ENCODE measurements around the gene KIF21A. TPM values are rescaled to one million over a fixed set of nuclear protein-coding genes. Genes with fewer than 3 reads are reported as not detected.
"Not testable (repeated sequence)": the region's sequence is repeated elsewhere in the genome, so short reads cannot be mapped to it uniquely, and the experiment has no call there.

KIF21A gene
- total RNA-seq, 2 experiments from 2014 or later = 13.0 to 13.1 TPM

DNA sequence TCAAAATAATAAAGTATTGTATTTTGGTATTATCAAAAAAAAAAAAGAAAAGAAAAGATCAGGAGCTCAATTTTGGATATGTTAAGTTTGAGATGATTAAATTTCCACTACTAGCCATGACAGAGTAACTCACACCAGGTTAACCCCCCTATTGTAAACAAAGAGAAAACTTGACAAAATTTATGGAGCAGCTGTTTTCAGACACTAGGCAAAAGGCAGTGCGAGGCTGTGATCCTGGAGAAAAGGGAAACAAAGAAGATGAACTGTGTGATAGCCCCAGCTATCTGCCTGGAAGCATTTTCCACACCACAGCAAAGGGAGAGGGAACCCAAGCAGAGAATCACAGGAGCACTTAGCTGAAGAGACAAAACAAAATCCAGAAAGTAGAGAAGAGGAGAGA is 145.0 kb downstream of the KIF21A start:
- CTCF ChIA-PET = interaction anchor here (0.6 kb wide), 1 partner anchor 181 kb away, joined by 3 read pairs; no protein-coding TSS in a partner anchor
- POLR2A ChIA-PET = interaction anchor here (0.6 kb wide), 1 partner anchor 109 kb away, joined by 3 read pairs; no protein-coding TSS in a partner anchor
- Mint-ChIP-seq H3K9me3 (no peaks in the 10 kb centered on the region), H3K4me1 (no peaks in the 10 kb centered on the region), H3K4me3 (no peak overlapping the region), H3K36me3 (ENCODE audit: low read depth) (peaks cover 2% of the 10 kb centered on the region), H3K27ac (no peak overlapping the region), H3K27me3 (no peaks in the 10 kb centered on the region)
- DNase-seq = no peak

DNA sequence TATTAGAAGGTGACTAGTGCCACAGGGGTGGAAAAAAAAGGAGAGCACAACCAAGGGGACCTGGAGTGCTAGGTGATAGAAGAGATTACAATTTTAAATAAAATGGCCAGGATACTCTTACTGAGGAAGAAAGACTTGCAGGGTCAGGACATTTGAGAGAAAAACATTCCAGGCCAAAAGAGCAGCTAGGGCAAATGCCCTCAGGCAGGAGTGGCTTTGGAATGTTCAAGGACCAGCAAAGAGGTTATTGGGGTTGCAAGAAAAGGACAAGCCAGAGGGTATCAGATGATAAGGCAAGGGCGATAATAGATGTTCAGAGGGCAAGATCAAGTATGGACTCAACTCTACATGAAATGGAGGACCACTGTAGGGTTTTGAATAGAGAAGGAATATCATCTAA is 146.4 kb downstream of the KIF21A start:
- Mint-ChIP-seq H3K27ac (no peak overlapping the region), H3K4me1 (no peaks in the 10 kb centered on the region), H3K27me3 (no peaks in the 10 kb centered on the region), H3K9me3 (no peaks in the 10 kb centered on the region), H3K36me3 (ENCODE audit: low read depth) (peaks cover 2% of the 10 kb centered on the region), H3K4me3 (no peak overlapping the region)
- ChIA-PET POLR2A (no interaction called here), CTCF (no interaction called here)
- no peak for DNase-seq

DNA sequence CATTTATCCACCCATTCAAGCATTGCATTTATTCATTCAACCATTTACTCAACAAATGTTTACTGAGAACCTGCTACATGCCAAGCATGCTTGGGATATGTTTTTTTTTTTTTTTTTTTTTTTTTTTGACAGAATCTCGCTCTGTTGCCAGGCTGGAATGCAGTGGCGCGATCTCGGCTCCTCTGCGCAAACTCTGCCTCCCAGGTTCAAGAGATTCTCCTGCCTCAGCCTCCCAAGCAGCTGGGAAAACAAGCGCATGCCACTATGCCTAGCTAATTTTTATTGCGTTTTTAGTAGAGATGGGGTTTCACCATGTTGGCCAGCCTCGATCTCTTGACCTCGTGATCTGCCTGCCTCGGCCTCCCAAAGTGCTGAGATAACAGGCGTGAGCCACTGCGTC is 147.3 kb downstream of the KIF21A start:
- H3K4me1 Mint-ChIP-seq; DNase-seq; H3K4me3 Mint-ChIP-seq; H3K27me3 Mint-ChIP-seq; POLR2A ChIA-PET; H3K9me3 Mint-ChIP-seq; H3K36me3 Mint-ChIP-seq (ENCODE audit: low read depth); H3K27ac Mint-ChIP-seq: not testable (repeated sequence)
- CTCF ChIA-PET = interaction anchor here (0.7 kb wide), 1 partner anchor 9 kb away, joined by 4 read pairs; no protein-coding TSS in a partner anchor

DNA sequence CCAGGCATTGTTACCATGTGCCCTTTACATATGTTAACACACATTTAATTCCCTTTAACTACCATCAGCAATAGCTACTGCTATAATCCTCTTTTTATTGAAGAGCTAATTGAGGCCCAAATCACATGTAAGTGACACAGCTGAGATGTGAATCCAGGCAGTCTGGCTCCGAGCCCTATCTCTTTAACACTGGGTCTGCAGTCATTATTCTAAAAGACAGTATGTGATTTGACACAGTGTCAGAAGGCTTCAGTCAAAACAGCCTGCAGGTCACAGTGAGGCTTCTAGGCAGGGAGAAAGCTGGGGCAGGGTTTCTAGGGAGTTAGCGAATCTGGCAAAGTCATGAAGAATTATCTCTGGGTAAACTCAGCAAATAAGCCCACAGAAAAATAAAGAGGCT is 148.2 kb downstream of the KIF21A start:
- Mint-ChIP-seq H3K27me3 (no peaks in the 10 kb centered on the region), H3K27ac (no peak overlapping the region), H3K36me3 (ENCODE audit: low read depth) (peaks cover 2% of the 10 kb centered on the region), H3K9me3 (no peaks in the 10 kb centered on the region), H3K4me3 (no peak overlapping the region), H3K4me1 (no peaks in the 10 kb centered on the region)
- ChIA-PET CTCF (no interaction called here), POLR2A (no interaction called here)
- no peak for DNase-seq

DNA sequence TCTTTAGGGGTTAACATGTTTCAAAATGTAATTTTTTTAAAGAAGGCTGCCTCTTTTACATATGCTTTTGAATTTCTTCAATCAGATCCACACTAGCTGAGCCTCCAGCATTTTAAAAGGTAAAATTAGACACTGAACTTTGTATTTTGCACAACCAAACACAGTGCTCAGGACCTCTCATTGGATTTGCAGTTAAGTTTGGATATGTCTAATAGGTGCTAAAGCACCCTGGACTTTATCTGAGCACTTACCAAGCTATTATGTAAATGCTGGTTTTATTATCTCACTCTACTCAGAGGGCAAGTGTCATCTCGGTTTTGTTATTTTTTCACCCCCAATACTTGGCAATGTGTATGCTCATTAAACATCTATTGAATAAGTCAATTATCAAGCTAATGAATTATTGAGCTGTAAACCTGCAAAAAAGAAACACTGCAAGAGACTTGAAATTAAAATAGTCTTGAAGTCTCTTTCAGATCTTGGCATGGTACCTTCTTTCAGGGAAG is 150.7 kb downstream of the KIF21A start:
- Mint-ChIP-seq H3K4me3 (no peak overlapping the region), H3K27ac (no peak overlapping the region), H3K27me3 (peaks cover 2% of the 10 kb centered on the region), H3K9me3 (no peaks in the 10 kb centered on the region), H3K36me3 (ENCODE audit: low read depth) (peaks cover 2% of the 10 kb centered on the region), H3K4me1 (no peaks in the 10 kb centered on the region)
- POLR2A ChIA-PET = no interaction called here
- CTCF ChIA-PET = no interaction called here
- DNase-seq = no peak

DNA sequence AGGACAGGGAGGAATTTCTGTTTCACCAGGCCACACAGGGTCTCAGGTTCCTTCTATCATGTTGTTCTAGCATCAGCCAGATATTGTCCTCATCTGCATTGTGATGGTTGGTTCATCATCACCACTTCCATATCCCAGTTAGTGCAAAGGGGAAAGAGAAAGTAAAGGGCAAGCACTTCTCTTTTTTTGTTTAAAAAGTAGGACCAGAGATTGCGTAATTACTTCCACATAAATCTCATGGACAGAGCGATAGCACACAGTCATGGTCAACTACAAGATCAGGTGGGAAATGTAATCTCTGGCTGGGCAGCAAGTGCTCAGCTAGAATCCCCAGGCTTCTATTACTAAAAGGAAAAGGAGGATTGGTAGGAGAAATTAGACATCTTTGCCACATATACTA is 155.1 kb downstream of the KIF21A start:
- POLR2A ChIA-PET = no interaction called here

DNA sequence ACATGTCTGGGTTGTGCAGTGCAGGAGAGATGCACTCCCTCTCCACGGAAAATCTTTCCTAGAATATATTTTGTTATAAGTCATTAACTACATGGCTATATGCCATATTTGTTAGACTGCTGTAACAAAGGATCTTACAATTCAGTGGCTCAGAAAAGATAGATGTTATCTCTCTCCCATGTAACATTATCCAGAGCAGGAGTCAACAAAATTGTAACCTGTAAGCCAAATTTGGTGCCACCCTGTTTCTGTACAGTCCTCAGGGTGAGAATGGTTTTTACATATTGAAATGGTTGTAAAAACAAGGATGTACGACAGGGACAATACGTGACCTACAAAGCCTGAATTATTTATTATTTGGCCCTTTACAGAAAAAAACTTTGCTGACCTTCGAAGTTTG is 155.5 kb downstream of the KIF21A start:
- no peak for DNase-seq
- no peaks in the 10 kb centered on the region for H3K9me3 Mint-ChIP-seq
- H3K36me3 Mint-ChIP-seq (ENCODE audit: low read depth) = no peaks in the 10 kb centered on the region
- ChIA-PET CTCF (interaction anchor here (0.6 kb wide), 1 partner anchor 8 kb away, joined by 4 read pairs; no protein-coding TSS in a partner anchor), POLR2A (no interaction called here)
- no peaks in the 10 kb centered on the region for H3K4me1 Mint-ChIP-seq
- H3K27ac Mint-ChIP-seq = no peak overlapping the region
- no peak overlapping the region for H3K4me3 Mint-ChIP-seq
- H3K27me3 Mint-ChIP-seq = peaks cover 2% of the 10 kb centered on the region

More for the DNA sequence above, 155.1 kb downstream of the KIF21A start:
- no peak overlapping the region for H3K27ac Mint-ChIP-seq
- no peak for DNase-seq
- H3K4me1 Mint-ChIP-seq = no peaks in the 10 kb centered on the region
- H3K4me3 Mint-ChIP-seq = no peak overlapping the region
- peaks cover 2% of the 10 kb centered on the region for H3K27me3 Mint-ChIP-seq
- no peaks in the 10 kb centered on the region for H3K36me3 Mint-ChIP-seq (ENCODE audit: low read depth)
- no peaks in the 10 kb centered on the region for H3K9me3 Mint-ChIP-seq
- CTCF ChIA-PET = no interaction called here

DNA sequence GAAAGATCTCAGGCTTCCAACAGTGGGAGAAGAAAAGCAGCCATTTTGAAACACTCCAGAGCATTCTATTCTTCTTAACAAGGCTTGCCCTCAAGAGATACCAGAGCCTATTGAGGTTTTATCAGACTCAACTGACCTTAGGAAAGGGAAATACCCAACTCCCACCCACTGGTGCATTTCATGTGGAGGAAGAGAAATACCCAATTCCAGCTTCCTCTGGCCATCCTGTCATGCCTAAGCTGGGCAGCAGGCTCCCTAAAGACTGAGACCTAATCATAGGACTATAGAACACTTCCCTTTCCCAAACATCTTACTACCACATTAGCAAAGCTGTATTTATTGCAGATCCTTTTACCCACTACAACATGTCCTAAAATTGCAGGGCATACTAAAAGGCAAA is 164.5 kb downstream of the KIF21A start:
- ChIA-PET CTCF (no interaction called here), POLR2A (no interaction called here)
- H3K27ac Mint-ChIP-seq = no peak overlapping the region
- DNase-seq = no peak
- H3K27me3 Mint-ChIP-seq = peaks cover 6% of the 10 kb centered on the region
- peaks cover 3% of the 10 kb centered on the region for H3K4me1 Mint-ChIP-seq
- no peaks in the 10 kb centered on the region for H3K9me3 Mint-ChIP-seq
- H3K4me3 Mint-ChIP-seq = no peak overlapping the region
- H3K36me3 Mint-ChIP-seq (ENCODE audit: low read depth) = no peaks in the 10 kb centered on the region

DNA sequence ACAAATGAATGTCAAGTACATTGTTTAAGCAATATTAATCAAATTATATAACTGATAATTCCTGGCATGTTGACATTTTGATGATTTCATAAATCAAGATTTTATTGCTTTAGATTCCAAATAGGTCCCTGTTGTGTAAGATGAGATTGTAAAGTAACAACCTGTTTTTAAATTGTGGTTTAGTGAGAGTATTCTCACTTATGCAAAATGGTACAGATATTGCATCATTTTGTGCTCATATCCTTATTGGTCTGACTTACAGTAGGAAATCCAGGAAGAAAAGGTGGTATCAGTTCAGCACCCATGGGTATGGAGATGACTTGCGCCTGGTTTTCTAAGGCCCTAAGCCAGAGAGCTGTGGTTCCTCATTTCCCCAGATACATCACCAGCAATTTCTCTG is 165.5 kb downstream of the KIF21A start:
- H3K36me3 Mint-ChIP-seq (ENCODE audit: low read depth) = no peaks in the 10 kb centered on the region
- CTCF ChIA-PET = no interaction called here
- H3K27me3 Mint-ChIP-seq = peaks cover 6% of the 10 kb centered on the region
- DNase-seq = no peak
- no peak overlapping the region for H3K4me3 Mint-ChIP-seq
- no peaks in the 10 kb centered on the region for H3K9me3 Mint-ChIP-seq
- peaks cover 3% of the 10 kb centered on the region for H3K4me1 Mint-ChIP-seq
- POLR2A ChIA-PET = no interaction called here
- no peak overlapping the region for H3K27ac Mint-ChIP-seq

DNA sequence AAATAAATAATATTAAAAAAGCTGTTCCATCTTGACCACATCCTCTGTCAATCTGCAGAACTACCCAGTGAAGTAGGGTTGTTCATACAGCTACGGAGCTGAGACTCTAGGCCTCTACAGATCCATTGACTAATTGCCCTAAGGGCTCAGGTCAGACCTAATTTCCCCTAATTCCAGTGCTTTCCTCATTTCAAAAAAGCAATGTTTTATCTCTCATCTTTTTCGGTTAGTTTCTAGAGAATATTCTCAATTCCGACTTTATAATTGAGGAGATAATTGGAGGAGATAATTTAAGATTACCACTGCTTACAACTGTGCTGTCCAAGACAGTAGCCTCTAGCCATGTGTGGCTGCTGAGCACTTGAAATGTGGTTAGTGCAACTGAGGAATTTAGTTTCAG is 167.1 kb downstream of the KIF21A start:
- H3K27me3 Mint-ChIP-seq = peaks cover 6% of the 10 kb centered on the region
- H3K4me1 Mint-ChIP-seq = peaks cover 3% of the 10 kb centered on the region
- CTCF ChIA-PET = no interaction called here
- H3K27ac Mint-ChIP-seq = no peak overlapping the region
- no peaks in the 10 kb centered on the region for H3K9me3 Mint-ChIP-seq
- DNase-seq = no peak
- no peaks in the 10 kb centered on the region for H3K36me3 Mint-ChIP-seq (ENCODE audit: low read depth)
- POLR2A ChIA-PET = no interaction called here
- H3K4me3 Mint-ChIP-seq = no peak overlapping the region

DNA sequence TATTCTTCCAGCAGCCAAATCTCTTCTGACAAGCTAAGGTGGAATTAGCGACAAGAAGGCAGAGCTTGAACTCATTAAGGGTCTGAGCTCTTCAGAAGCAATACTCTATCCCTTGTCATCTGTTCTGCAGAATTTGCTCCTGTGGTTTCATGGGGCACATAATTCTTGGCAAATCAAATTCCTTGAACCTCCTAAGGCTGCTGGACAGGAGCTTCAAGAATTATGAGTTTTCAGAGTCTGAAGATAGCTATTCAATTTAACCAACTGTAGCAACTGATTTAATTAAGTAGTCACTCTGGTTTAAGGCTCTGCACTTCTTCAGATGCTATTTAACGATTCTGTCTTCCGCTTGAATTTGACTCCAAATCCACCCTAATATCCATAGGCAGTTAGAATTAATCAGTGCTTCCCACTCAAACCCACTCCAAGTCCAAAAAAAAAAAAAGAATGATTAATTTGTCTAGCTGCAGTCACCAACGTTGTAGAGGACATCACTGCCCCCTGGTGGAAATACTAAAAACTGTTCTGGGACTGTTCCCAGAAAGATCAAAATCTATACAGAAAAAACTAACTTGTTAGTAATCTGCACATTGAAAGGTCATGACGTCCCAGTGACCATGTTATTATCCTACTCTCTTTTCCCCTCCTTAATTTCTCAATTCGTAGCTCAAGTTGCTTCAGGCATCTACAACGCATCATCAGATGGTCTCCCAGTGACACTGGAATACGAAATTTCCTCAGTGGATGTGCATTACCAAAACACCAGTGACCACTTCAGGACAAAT is 169.9 kb downstream of the KIF21A start:
- POLR2A ChIA-PET = no interaction called here

DNA sequence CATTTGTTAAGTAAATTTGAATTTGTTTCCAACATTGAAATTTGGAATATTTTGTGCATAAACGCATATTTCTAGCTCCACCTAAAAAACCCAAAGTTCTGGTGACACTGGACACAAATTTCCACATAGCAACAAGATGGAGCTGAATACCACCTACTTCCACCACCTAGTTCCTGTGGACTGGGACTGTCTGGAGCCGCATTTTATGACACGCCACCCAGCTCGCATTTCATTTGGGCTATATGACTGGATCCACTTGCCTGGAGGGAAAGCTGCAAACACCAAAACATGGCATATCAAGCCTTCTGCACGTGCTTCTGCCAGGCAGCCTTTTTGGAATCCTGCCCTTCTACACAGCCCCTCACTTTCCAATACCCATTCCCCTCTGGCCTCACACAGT is 173.4 kb downstream of the KIF21A start:
- ChIA-PET POLR2A (no interaction called here), CTCF (no interaction called here)
- no peak for DNase-seq
- H3K4me3 Mint-ChIP-seq = no peak overlapping the region
- no peaks in the 10 kb centered on the region for H3K4me1 Mint-ChIP-seq
- no peak overlapping the region for H3K27ac Mint-ChIP-seq
- H3K9me3 Mint-ChIP-seq = no peaks in the 10 kb centered on the region
- no peaks in the 10 kb centered on the region for H3K36me3 Mint-ChIP-seq (ENCODE audit: low read depth)
- peaks cover 3% of the 10 kb centered on the region for H3K27me3 Mint-ChIP-seq

More for the DNA sequence above, 169.9 kb downstream of the KIF21A start:
- peak; percentile 39 for DNase-seq
- Mint-ChIP-seq H3K36me3 (ENCODE audit: low read depth) (no peaks in the 10 kb centered on the region), H3K4me3 (no peak overlapping the region), H3K4me1 (peaks cover 3% of the 10 kb centered on the region), H3K27ac (no peak overlapping the region), H3K9me3 (no peaks in the 10 kb centered on the region), H3K27me3 (peaks cover 6% of the 10 kb centered on the region)
- CTCF ChIA-PET = interaction anchor here (0.6 to 1.5 kb wide), 3 partner anchors 16 to 127 kb away, joined by 3 to 4 read pairs (median 3); no protein-coding TSS in a partner anchor

DNA sequence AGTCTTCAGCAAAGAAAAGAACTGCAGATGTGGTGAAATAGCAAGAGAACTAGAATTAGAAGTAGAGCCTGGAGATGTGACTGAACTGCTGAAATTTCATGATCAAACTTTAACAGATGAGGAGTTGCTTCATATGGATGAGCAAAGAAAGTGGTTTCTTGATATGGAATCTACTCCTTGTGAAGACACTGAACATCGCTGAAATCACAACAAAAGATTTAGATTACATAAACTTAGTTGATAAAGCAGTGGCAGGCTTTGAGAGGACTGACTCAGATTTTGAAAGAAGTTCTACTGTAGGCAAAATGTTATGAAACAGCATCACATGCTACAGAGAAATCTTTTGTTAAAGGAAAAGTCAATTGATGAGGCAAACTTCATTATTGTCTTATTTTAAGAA is 175.0 kb downstream of the KIF21A start:
- Mint-ChIP-seq H3K27ac (no peak overlapping the region), H3K4me3 (no peak overlapping the region), H3K27me3 (no peaks in the 10 kb centered on the region), H3K9me3 (no peaks in the 10 kb centered on the region), H3K4me1 (no peaks in the 10 kb centered on the region), H3K36me3 (ENCODE audit: low read depth) (no peaks in the 10 kb centered on the region)
- ChIA-PET CTCF (no interaction called here), POLR2A (no interaction called here)
- no peak for DNase-seq

DNA sequence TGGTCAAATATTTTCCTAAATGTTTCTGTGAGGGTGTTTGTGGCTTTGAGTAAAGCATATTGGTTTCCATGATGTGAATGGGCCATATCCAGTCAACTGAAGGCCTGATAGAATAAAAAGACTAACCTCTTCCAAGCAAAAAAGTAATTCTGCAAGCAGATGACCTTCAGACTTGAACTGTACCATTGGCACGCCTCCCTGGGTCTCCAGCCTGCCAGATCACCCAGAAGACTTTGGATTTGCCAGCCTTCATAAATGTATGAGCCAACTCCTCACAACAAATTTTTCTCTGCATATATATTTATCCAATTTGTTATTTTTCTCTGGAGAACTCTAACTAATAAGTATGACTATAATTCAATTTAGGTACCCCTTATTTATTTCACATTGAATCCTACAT is 190.3 kb downstream of the KIF21A start:
- CTCF ChIA-PET = no interaction called here
- Mint-ChIP-seq H3K36me3 (ENCODE audit: low read depth) (no peaks in the 10 kb centered on the region), H3K27me3 (no peaks in the 10 kb centered on the region), H3K4me3 (no peak overlapping the region), H3K4me1 (no peaks in the 10 kb centered on the region), H3K27ac (no peak overlapping the region), H3K9me3 (no peaks in the 10 kb centered on the region)
- POLR2A ChIA-PET = no interaction called here
- no peak for DNase-seq

Data from activated CD4-positive, alpha-beta T cell treated with anti-CD3 and anti-CD28 coated beads, Interleukin-2, amount 10 ng/mL, durations not matched to agents 7 days and 5 days (primary cell).